GM10847 (cell line): Measurements from ENCODE around the gene SDR42E2.

ENCODE experiments used
- POLR2A ChIP-seq: IDR thresholded peaks from 2 replicates; pipeline ENCODE4 v1.6.1; 2011; ENCODE audit not compliant: insufficient read length; ENCODE audit errors: extremely low read depth

SDR42E2 gene

DNA sequence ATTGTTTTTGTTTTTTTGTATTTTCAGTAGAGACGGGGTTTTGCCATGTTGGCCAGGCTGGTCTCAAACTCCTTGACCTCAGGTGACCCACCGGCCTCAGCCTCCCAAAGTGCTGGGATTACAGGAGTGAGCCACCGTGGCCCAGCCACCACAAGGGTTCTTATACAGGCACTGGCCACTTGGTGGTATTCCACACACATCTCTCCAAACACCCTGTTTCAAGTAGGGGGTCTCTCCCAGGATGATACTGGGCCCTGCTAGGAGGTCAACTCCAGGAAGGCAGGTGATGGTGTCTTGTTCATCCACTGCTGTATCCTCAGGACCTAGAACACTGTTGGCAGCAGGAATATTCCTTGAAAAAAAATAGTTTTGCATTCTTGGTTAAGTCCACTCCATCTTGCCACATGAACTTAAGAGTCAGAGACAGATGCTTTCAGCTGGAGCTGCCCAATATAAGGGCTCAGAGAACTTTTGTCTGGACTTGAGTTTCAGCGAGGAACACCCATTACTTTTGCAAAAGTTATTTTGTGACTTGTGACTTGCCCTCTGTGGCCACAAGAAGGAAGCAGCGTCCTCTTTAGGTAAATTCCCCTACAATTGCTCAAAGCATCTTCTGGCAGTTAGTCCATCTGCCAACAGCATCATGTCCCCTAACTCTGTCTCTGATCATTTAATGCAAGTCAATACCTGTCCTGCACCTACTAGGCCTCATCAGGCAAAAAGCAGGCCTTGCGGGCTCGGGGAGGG is 36.4 kb downstream of the SDR42E2 start:
- TF ChIP-seq POLR2A: no peak

DNA sequence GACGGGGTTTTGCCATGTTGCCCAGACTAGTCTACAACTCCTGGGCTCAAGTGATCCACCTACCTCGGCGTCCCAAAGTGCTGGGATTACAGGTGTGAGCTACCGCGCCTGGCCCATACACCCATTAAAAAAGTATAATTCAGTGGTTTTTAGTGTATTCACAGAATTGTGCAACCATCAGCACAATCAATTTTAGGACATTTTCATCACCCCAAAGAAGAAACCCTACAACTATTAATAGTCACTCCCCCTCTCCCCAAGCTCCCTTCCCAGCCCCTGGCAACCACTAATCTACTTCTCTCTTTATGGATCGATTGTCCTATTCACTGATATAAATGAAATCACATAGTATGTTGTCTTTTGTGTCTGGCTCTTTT is 39.9 kb downstream of the SDR42E2 start:
- no peak for TF ChIP-seq POLR2A

DNA sequence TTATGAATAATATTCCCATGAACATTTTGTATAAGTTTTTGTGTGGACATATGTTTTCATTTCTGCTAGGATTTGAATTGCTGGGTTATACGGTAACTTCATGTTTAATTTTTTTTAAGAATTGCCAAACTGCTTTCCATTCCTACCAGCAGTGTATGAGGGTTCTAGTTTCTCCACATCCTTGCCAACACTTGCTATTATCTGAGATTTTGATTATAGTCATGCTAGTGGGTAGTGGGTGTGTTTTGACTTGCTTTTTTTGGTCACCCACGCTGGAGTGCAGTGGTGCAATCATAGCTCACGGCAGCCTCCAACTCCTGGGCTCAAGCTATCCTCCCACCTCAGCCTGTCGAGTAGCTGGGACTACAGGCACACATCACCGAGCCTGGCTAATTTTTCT is 40.8 kb downstream of the SDR42E2 start:
- no peak for TF ChIP-seq POLR2A

DNA sequence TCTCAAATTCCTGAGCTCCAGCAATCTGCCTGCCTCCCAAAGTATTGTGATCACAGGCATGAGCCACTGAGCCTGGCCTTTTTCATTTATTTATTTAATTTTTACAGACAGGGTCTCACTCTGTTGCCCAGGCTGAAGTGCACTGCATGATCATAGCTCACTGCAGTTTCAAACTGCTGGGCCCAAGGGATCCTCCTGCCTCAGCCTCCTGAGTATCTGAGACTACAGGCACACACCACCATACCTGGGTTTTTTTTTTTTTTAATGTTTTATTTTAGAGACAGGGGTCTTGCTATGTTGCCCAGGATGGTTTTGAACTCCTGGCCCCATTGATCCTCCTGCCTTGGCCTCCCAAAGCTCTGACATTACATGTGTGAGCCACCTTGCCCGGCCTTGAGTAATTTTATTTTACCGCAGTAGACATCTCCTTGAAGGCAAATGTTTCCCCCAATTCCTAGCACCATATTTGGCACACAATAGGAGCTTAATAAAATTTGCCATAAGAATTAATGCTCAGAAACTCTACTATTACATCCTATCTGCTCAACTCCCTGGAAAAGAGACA is 41.9 kb downstream of the SDR42E2 start:
- TF ChIP-seq POLR2A: no peak

DNA sequence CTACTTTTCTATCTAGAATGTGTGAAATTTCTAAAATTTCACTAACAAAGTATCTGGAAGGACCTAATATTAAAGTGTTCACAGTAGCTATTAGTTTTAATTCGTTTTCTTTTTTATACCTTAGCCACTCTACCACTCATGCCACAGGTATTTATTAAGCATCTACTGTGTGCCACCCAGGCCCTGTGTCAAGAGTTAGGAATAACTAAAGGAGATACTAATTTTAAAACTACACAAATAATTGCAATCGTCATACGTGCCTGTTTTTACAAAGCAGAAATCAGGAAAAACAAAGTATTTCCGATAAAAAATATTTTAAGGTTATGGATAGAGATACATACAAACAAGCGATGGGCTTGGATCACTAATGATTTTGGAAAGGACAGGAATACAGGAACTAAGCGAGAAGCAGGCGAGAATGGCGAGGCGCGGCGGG is 43.3 kb downstream of the SDR42E2 start:
- TF ChIP-seq POLR2A: no peak

DNA sequence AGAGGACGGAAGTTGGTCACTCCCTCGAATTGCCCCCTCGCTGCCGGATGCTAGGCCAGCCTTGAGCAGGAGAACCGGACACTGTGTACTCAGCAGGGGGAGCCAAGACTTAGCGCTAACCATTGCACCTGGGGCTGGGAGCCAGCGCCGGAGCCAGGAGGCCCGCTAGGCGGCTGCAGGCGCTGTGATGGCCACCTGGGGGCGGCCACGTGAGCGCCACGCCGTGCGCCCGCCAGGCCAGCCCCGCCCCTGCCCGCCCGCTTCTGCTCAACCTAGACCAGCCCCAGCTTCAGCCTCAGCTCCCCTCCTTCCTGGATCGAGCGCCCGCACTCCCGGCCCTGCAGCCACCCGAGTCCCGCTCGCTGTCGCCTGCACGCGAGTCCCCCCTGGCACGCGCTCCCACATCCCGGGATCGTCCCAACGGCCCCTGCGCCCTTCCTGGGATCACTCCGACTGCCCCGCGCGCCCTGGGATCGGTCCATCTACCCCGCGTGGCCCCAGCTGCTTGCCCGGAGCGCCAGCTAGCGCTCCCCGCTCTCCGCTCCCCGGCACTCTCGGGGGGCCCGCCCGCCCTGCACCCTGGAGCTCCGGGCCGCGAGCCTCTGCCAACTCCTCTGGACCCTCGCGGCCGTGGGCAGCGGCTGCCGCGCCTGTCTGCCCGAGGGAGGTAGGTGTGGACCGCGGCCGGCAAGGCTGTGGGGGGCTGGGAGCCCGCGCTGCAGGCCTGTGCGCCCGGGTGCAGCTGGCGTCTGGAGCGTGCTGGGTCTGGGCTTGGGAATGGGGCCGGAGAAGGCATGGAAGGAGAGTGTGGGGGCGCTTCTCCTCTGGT is 43.9 kb downstream of the SDR42E2 start, which contains the start of gene EEF2K:
Gene EEF2K (plus strand): TSS at position 266 of the 829 bp plus-strand sequence. CDS start 19,452 bp downstream, outside the sequence.
- peak; percentile 62 for TF ChIP-seq POLR2A

DNA sequence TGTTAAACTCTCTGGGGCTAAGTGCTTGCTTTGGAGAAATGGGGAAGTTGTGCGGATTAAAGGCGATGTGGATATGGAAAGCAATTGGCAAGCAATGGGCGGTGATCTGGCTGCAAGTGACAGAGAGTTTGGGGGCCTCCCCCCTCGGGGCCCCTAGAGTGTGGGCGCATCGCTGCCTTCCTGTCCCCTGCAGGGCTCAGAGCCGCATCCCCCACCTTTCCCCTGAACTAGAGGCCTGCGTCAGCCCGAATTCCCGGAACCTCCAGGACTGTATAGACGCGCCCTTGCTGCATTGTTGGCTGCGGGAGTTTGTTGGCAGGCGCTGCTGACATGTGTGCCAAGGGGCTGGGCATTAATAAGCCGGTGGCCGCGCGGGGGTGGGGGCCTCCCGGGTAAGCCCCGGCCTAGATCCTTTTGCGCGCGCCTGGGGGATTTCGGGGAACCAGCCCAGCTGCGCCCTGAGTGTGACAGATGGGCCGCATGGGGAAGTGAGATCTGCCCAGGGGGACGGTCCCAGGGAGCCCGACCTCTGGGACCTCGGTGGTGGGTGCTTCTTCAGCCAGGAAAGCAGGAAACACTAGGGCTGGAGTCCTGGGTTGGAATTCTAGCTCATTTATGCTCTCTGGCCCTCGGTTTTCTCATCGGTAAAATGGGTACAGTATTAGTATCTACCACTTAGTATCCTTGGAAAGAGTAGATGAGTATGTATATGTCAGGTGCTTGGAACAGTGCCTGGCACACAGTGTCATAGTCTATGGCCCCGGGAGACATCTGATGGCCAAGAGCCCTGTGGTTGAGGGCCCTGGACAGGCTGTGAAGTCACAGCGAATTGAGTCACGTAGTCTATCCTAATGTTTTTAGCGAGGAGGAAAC is 44.8 kb downstream of the SDR42E2 start:
- no peak for TF ChIP-seq POLR2A

DNA sequence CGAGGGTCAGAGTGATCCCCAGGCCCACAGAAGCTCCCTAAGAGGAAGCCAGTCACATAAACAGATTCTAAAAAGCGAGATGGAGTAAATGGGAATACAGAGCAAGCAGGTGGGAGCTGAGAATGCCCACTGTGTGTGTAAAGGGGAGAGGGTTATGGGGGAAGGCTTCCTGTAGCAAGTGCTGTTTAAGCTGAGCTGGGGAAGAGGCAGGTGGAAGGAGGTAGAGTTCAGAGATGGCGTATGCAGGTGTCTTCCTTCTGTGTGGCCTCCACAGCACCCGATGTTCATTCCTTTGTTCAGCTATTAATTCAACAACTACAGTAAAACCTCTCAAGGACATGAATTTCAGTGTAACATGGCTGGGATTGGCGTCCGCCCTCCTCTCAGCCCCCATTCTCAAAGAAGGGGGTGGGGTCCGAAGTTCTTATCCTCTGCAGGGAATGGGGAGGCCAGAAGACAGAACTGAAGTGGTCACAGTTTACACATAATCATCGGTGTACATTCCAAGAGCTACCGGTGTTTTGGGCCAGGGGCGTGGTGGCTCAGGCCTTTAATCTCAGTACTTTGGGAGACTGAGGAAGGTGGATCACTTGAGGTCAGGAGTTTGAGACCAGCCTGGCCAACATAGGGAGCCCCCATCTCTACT is 45.5 kb downstream of the SDR42E2 start:
- TF ChIP-seq POLR2A: no peak

DNA sequence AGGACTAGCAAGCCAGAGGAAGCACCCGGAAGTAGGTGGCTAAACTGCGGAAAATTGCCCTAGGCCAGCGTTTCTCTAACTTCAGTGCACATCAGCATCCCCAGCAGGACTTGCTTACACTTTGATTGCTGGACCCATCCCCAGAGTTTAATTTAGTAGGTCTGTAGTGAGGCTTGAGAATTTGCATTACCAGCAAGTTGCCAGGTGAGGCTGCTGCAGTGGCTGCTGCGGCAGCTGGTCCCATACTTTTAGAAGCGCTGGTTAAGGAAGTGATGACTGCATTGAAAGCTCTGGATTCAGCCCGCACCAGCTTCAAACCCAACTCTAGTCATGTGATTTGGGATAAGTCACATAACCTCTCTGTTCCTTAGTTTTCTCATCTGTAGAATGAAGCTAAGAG is 48.0 kb downstream of the SDR42E2 start:
- no peak for TF ChIP-seq POLR2A

DNA sequence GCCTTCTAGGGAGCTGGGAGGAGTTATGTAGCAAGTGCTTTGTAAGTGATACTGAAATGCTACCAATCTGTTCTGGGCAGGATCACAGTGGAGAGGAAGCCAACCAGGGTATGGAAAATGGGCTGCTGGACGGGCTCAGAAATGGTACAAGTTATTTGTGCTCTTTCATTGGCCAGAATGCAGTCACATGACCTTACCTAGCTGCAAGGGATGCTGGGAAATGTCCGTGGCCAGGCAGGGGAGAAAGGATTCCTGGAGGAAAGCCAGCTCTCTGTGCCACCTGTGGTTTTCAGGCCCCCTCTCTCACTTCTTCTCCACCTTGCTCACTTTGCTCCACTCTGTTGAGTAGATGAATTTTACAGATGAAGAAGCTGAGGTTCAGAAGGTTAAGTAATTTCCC is 48.5 kb downstream of the SDR42E2 start:
- no peak for TF ChIP-seq POLR2A

DNA sequence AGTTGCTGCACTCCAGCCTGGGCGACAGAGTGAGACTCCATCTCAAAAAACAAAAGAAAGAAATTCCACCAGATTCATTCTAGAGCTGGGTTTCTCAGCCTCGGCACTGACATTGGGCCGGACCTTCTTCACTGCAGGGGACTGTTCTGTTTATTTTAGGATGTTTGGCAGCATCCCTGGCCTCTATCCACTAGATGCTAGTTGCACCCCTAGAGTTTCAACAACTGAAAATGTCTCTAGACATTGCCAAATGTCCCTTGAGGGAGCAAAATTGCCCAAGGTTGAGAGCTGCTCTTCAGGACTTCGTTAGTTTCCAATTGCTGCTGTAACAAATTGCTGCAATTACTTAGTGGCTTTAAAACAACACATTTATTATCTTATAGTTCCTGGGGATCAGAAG is 50.9 kb downstream of the SDR42E2 start:
- no peak for TF ChIP-seq POLR2A

DNA sequence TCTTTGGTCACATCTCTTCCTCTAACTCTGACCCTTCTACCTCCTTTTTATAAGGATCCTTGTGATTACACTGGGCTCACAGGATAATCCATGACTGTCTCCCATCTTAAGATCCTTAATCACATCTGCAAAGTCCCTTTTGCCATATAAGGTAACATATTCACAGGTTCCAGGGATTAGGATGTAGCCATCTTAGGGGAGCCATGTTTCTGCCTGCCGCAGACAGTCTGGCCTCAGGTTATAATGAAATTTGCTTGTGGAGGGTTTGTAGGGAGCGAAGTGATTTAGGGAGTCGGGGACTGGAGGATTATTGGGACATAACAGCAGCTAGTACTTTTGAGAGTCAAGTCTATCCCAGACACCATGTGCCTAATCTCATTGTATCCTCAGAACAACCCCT is 51.5 kb downstream of the SDR42E2 start:
- TF ChIP-seq POLR2A: no peak

DNA sequence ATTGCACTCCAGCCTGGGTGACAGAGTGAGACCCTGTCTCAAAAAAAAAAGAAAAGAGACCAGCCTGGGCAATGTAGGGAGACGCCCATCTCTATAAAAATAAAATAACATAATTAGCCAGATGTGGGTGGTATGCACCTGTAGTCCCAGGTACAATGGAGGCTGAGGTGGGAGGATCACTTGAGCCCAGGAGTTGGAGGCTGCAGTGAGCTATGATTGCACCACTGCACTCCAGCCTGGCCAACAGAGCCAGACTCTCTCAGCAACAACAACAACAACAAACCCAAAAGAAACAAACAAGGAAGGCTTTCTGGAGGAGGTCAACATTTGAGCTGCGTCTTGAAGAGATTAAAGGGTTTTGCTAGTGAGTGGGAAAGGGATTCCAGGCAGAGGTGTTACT is 52.1 kb downstream of the SDR42E2 start:
- no peak for TF ChIP-seq POLR2A

DNA sequence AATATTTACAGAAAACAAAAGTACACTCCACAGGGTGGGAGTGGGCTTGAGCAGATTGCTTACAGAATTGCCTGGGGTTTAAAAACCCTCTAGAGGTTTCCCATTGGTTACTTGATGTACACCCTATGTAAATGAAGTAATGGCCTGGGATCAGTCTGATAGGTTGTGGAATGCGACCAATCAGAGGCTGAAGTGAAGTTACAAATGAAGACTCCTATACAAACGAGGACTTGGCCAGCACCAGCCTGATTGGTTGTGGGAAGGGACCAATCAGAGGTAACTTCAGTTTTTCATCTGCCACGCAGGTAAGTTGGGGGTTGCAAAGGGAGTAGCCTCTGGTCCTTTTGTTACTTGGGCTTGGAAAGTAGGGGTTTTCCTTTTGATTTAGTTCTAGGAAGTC is 52.6 kb downstream of the SDR42E2 start:
- TF ChIP-seq POLR2A: no peak
